GM21737 (cell line): Measurements from ENCODE around the gene PTPN1.
"Not testable (repeated sequence)": the region's sequence is repeated elsewhere in the genome, so short reads cannot be mapped to it uniquely, and the experiment has no call there.

ENCODE experiments used
- ATAC-seq: cut with Tn5 transposase; IDR thresholded peaks from one replicate; pipeline ENCODE4 v1.9.1; 2021; ENCODE audit warnings: mild to moderate bottlenecking, moderate library complexity; ENCODE audit not compliant: unreplicated experiment

The PTPN1 gene

DNA sequence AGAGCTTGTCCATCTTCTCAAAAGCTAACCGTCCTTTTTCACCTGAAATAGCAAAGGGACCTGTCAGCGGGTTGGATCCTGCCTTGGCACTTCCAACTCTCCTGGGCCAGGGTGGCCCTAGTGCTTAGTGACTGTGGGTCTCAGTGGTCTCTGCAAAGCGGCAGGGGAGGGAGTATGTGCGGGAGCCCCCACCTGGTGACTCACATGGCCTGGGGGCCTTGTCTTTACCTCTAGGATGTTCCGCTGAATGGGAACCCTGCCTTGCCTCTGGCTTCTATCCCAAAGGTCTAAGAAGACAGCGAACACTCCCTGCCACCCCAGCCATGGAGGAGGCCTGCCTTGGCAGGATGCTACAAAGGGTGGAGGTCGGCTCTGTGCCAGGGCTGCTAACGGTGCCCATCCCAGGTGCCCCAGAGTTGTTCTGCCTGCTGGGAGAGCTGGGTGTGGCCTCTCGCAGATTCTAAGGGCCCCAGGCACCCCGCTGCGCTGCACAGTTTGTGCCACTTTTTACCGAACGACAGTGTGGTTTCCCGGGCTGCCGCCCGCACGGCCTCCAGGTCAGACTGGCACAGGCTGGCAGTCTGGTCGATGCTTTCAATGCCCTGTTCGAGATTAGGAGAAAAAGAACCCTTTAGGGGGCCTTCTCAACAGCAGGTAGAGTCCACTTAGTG lies 77.2 kb downstream of the PTPN1 start:
- no peak for ATAC-seq

DNA sequence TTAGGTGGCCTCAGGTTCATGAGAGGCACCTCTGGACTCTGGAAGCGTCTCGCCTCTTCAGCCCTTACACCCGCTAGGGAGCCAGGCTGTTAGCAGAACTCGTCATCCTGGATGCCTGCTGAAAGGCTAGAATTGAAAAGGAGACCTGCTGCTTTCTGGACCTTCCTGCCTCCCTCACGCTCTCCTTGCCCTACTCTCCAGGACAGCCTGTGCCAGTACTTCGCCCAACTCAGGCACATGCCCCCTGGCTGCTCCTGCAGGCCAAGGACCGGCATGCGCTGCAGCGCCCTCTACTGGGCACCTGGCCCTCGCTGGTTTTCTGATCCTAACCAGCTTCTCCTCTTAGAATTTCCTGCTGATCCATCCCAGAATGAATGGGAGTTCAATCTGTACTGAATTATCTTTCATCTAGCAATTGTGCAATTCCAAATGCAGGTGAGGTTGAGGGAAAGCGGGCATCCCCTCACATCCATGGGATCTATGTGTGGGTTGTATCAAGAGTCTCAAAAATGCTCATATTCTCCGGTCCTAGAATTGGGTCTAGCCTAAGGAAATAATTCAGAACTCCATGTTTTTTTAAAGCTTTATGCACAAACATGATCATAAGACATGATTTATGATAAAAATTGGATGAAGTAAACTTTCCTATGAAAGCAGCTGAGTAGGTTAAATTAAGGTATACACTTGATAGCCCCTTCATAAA lies 78.0 kb downstream of the PTPN1 start:
- ATAC-seq = no peak

DNA sequence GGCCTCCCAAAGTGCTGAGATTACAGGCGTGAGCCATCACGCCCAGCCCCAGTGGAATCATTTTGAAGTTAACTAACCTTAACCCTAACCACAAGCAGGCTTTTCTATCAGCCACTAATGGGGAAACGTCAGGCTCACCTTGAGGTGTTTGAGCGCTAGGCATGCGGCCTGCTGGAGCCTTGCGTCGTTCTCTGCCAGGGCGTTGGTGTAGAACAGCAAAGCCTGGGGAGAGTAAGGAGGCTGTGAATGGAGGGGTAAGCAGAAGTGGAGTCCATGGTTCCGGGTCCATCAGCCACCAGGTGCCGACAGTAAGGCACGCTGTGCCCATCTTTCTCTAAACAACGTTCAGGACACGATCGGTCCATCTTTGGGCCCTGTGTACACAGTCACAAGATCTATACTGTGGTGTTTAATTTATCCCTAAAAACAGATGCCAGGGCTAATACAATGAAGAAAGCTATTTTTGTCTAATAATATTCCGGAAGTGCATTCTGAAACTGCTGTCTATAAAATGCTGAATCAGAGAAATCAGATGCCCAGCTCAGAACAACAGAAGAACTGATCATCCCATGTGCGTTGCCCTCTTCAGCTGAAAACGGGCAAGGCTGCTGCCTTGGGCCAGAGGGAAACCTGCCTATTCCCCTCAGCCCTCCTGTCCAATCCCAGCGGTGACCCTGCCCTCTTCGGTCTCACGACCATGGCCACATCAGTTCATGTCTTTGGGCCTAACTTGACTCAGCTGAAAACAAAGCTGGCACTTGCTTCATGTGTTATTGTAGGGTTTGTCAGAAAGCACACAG lies 79.6 kb downstream of the PTPN1 start:
- no peak for ATAC-seq

- no peak for ATAC-seq
Observed at GRCh38 chr20:50590348-50590664, 80.1 kb downstream of the PTPN1 start.

DNA sequence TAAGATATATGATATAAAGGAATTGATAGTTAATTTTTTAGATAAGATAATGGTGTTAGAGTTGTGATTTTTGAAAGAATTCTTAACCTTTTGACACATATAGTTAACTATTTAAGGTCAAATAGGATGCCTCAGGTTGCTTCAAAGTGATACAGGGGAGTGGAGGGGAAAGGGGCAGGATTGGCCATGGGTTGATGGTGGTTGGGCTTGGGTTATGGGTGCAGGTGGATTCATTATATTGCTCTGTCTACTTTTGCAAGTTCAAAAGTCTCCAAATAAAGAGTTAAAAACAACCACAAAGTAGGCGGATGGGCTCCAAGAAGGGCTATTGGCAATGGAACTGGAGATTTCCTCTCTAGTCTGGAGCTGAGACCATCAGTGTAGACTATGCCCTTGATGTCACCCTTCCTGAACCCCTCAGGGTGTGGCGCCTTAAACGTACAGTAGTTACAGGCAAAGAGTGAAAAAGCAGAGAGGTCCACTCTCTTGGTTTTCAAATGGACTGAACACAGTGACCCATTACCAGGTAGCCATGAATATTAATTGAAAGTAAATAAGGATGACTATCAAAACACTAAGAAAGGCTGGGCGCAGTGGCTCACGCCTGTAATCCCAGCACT lies 81.2 kb downstream of the PTPN1 start:
- no peak for ATAC-seq

DNA sequence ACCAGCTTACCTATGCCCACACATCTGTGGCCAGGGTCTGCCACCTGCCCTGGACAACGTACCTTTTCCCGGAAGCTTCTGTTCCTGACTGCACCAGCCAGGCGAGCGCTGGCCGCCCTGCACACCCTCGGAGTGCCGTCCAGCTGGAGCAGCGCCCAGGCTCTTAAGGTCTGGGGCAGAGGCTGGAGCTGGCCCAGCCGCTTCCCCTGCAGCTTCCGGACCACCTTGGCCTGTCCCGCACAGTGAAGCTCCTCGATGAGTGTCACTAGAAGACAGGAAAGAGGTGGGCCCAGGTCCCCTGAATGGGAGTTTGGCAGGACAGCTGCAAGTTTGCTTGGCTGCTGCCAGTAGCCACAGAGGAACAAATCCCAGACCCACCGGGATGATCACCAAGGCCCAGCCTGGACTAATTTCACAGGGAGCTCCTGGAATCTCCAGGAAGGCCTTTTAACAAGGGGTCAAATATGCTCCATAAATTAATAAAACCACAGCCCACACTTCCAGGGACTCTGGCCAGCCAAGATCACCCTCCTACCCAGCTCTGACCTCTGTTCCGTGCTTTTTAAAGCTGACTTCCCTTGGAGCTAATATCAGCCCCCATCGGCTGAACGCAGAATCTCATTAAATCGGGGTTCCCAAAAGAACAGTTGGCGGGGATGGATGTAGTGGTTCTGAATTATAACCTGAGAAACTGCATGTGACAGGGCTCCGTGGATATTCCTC lies 82.3 kb downstream of the PTPN1 start:
- no peak for ATAC-seq

DNA sequence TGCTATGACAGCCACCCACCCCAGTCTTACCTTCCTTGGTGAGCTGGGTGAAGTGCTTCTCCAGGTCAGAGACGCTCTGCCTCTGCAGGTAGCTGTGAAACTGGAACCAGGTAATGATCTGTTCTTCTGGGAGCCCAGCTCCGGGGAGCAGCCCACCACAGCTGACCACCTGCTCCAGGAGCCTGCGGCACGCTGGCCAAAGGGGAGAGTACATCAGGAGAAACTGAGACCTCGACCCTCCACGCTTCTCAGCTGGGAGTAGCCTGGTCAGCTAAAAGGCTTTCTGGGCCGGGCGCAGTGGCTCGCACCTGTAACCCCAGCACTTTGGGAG lies 82.8 kb downstream of the PTPN1 start:
- no peak for ATAC-seq

DNA sequence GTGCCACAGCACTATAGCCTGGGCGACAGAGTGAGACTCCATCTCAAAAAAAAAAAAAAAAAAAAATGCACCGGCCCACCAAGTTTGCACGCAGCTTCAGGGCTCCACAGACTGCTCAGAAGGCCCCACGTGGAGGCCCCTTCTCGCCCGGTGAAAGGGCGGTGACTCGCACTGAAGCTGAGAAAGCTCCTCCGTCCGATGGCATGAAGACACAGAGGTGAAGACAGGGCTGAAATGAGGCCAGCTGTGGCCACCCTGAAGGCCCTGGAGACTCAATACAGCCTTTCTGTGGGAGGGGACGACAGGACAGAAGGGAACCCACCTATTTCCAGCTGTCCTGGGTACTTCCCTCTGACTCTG lies 84.0 kb downstream of the PTPN1 start:
- no peak for ATAC-seq

DNA sequence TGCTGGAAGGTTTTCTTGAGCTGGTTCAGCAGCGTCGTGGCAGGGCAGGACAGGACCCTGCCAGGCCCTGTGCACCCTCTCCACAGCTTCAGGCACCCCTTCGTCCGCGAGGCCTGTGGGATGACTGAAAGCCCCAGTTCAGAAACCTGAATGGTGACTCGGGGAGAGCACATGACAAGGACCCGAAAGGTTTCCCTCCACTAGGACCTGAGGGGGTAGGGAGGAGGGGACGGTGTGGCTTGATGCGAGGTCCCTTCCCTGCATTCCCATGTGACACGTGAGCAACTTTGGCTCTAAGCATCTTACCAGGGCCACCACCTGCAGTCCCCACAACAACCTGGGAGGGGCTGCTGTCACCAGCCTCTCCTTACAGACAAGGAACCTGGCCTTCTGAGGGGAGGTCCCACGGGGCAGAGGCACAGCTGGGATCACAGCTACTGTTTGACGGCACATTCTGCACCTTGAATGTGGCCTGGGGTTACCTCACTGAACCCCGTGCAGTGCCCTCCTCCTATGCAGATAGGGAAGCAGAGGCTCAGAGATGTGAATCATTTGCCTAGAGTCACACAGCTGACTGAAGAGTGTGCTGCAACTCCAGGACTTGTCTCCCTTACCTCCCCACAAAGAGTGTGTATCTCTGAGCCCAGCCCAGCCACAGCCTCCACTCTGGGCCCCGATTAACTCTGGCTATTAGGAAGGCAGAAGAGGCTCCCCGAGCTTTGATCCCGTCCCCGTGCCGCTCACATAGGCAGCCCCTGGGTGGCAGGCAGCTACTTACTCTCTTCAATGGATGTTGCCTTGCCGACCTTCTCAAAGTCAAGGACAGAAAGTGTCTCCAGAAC lies 84.6 kb downstream of the PTPN1 start:
- no peak for ATAC-seq

- ATAC-seq = no peak
Observed at GRCh38 chr20:50595433-50595895, 85.3 kb downstream of the PTPN1 start.

DNA sequence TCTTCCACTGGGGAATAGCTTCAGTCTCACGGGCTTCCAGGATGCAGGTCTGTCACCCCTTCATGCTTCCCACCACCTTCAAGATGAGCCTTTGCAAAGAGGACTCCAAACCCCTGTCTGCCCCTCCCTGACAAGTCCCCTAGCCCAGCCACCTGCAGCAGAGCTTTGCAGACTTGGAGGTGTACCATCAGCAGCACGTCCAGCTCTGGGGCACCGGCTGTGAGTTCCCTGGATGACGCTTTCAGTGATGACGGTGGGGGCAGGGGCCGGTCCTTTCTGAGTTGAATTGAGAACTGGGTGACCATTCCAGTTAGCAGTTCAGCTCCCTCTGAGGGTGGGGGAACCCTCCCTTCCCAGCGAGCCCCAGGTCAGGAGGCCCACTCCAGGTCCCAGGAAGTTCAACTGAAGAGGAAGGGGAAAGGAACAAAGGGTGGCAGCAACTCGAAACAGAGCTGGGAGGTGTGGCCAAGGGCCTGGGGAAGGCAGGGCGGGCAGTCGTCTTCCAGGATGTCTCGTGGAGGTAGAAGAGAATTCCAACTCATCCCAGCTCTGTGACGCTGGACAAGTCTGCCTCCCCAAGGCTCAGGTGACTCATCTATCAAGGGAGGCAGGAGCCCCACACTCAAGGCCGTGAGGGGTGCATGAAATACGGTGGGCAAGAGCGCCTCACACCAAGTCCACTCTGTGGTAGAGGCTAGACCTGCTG lies 86.0 kb downstream of the PTPN1 start:
- ATAC-seq = no peak

GRCh38 chr20:50596694-50597021 lies 86.5 kb downstream of the PTPN1 start:
- no peak for ATAC-seq

GRCh38 chr20:50597406-50597969 lies 87.3 kb downstream of the PTPN1 start:
- no peak for ATAC-seq

DNA sequence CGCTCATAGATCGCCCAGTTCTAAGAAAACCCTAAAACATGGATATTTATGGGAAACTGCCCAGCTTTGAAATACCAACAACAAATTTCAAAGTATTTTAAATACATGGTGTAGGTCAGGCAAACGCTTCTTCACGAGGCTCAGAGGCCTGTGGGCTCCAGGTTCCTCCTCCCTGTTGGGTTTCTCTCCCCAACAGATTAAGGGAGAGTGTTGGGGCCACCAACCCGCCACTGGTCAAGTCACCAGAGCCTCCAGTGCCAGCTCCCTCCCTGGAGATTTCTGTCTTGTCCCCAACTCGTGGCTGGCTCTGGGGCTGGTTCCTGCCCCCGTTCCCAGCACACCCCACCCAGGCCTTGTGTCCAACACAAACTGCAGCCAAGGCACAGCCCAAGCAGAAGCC lies 87.9 kb downstream of the PTPN1 start:
- no peak for ATAC-seq

- not testable (repeated sequence) for ATAC-seq
Observed at GRCh38 chr20:50598768-50599167, 88.6 kb downstream of the PTPN1 start.

DNA sequence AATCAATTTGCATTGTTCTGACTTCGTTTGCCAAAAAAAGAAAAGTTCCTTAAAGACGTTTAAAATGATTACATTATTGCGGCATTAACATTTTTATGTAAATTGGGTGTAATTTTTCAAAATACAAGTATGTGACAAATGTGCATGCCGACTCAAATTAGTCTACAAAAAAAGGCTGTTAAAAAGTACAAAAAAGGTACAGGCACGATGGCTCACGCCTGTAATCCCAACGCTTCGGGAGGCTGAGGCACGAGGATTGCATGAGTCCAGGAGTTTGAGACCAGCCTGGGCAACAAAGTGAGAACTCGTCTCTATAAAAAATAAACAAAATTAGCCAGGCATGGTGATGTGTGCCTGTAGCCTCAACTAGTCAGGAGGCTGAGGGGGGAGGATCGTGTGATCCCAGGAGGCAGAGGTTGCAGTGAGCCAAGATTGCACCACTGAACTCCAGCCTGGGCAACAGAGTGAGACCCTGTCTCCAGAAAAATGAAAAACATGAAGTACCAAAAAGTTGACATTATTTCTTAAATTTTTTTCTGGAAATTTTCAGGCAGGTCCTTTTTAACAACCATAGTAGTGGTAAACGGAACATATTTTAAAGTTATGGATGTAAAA lies 90.2 kb downstream of the PTPN1 start:
- ATAC-seq = no peak

- no peak for ATAC-seq
Observed at GRCh38 chr20:50601511-50602431, 91.6 kb downstream of the PTPN1 start.
